ENCODE results near the gene GPSM1. TPM values are rescaled to one million over a fixed set of nuclear protein-coding genes. Genes with fewer than 3 reads are reported as not detected.

The GPSM1 gene
- total RNA-seq, 1 experiment from 2014 or later, result 26.4 TPM

- H3K4me1 ChIP-seq (ENCODE audit: control insufficient read depth in 1 of 2, insufficient read depth in 2 of 2, low read length in 2 of 2), result peaks cover 8 to 12% of the 10 kb centered on the region in 2 experiments; a peak in 3 of 4 replicates
- H3K79me2 ChIP-seq (ENCODE audit: insufficient read depth, low read length), result no peaks in the 10 kb centered on the region
- H3K36me3 ChIP-seq (ENCODE audit: control insufficient read depth in 1 of 2, insufficient read depth in 2 of 2, low read length in 2 of 2), result no peaks in the 10 kb centered on the region
- ATAC-seq (no peak), DNase-seq (ENCODE audit: low read depth, low spot score) (no peak)
- no peak overlapping the region for H2AFZ ChIP-seq (ENCODE audit: low read depth, low read length, poor library complexity, severe bottlenecking)
- no peaks in the 10 kb centered on the region for H3K9me2 ChIP-seq (ENCODE audit: insufficient read depth)
- no peak overlapping the region for H3K4me2 ChIP-seq (ENCODE audit: low read length)
- H3K4me3 ChIP-seq (replicated peaks in 1 of 2; ENCODE audit: low read depth in 1 of 2, low read length in 2 of 2), result no peak overlapping the region
- BruUV-seq (replicated peaks), result no TSS peak
- H3K27me3 ChIP-seq (ENCODE audit: insufficient read depth, low read length), result no peaks in the 10 kb centered on the region
- H3K9me3 ChIP-seq (ENCODE audit: control insufficient read depth in 1 of 2, insufficient read depth in 1 of 2, low read depth in 1 of 2, low read length in 2 of 2), result peaks cover 0 to 5% of the 10 kb centered on the region in 2 experiments; a peak in 1 of 4 replicates
- CTCF ChIA-PET, result no interaction called here
- intact Hi-C loops (cut with micrococcal nuclease), result no loop called here
- no peak overlapping the region for H3K9ac ChIP-seq (ENCODE audit: low read length)
- no peaks in the 10 kb centered on the region for H4K20me1 ChIP-seq (ENCODE audit: insufficient read depth)
- RAD21 ChIA-PET (ENCODE audit: low non-redundant PET in 1 of 2, low total read pairs in 2 of 2, uncharacterized antibody in 2 of 2, unreplicated experiment in 2 of 2), result no interaction called here
- POLR2A ChIA-PET, result no interaction called here
- H3K27ac ChIP-seq (ENCODE audit: low read depth, low read length), result no peak overlapping the region
- no peak for TF ChIP-seq YY1 (IDR thresholded peaks at IDR 0.05; ENCODE audit: extremely low read depth, insufficient replicate concordance, low read depth, low read length)
- no peak for TF ChIP-seq EZH2 (IDR thresholded peaks at IDR 0.05)
- TF ChIP-seq JUND (IDR thresholded peaks at IDR 0.05), result no peak
- no peak for TF ChIP-seq ZFX (IDR thresholded peaks at IDR 0.05)
- TF ChIP-seq CEBPB (IDR thresholded peaks at IDR 0.05; ENCODE audit: low read depth), result no peak
- no peak for TF ChIP-seq CTCF (IDR thresholded peaks at IDR 0.05 in 2 of 3, conservative IDR thresholded peaks at IDR 0.05 in 1 of 3; ENCODE audit: borderline replicate concordance in 1 of 3, insufficient read depth in 1 of 3, low read depth in 2 of 3, low read length in 2 of 3)
- TF ChIP-seq MAX (IDR thresholded peaks at IDR 0.05), result no peak
- TF ChIP-seq SP1 (IDR thresholded peaks at IDR 0.05; ENCODE audit: low read depth), result no peak
- no peak for TF ChIP-seq ELF1 (IDR thresholded peaks at IDR 0.05; ENCODE audit: borderline replicate concordance, low read depth)
These were observed 32.3 kb upstream of the GPSM1 start for GRCh38 chr9:136295055-136295454.

Data from HCT116 (cell line).